HG02571 (cell line): ENCODE results near the gene NGFR.
A peak's percentile ranks its signal among the peaks of the same experiment; 100 is the strongest.

Source experiments
- ATAC-seq: cut with Tn5 transposase; IDR thresholded peaks from one replicate; pipeline ENCODE4 v1.9.1; 2021; ENCODE audit warnings: mild to moderate bottlenecking, moderate library complexity; ENCODE audit not compliant: unreplicated experiment

NGFR gene

GRCh38 chr17:49514071-49514721, 19.1 kb downstream of the NGFR start:
- no peak for ATAC-seq

GRCh38 chr17:49515196-49515770, 20.2 kb downstream of the NGFR start:
- peak; percentile 82 for ATAC-seq

GRCh38 chr17:49516180-49516579, 21.1 kb downstream of the NGFR start:
- no peak for ATAC-seq

GRCh38 chr17:49518346-49519078, 23.4 kb downstream of the NGFR start:
- ATAC-seq, result no peak

GRCh38 chr17:49519781-49520180, 24.7 kb downstream of the NGFR start:
- no peak for ATAC-seq

- no peak for ATAC-seq
Measured at GRCh38 chr17:49520386-49521087, 25.4 kb downstream of the NGFR start.

GRCh38 chr17:49521088-49521450, 26.0 kb downstream of the NGFR start:
- ATAC-seq, result no peak

GRCh38 chr17:49521471-49522356, 26.6 kb downstream of the NGFR start:
- no peak for ATAC-seq

- no peak for ATAC-seq
Measured at GRCh38 chr17:49522357-49522890, 27.3 kb downstream of the NGFR start.

GRCh38 chr17:49523196-49523595, 28.1 kb downstream of the NGFR start:
- no peak for ATAC-seq

GRCh38 chr17:49523706-49524472, 28.8 kb downstream of the NGFR start:
- ATAC-seq, result no peak

GRCh38 chr17:49524473-49525359, 29.6 kb downstream of the NGFR start:
- ATAC-seq, result no peak

- ATAC-seq, result no peak
Measured at GRCh38 chr17:49525831-49526741, 31.0 kb downstream of the NGFR start.

GRCh38 chr17:49527927-49528651, 33.0 kb downstream of the NGFR start:
- no peak for ATAC-seq

GRCh38 chr17:49528966-49529365, 33.9 kb downstream of the NGFR start:
- ATAC-seq, result no peak

- no peak for ATAC-seq
Measured at GRCh38 chr17:49530118-49530517, 35.0 kb downstream of the NGFR start.

- ATAC-seq, result no peak
Measured at GRCh38 chr17:49543860-49544259, 48.8 kb downstream of the NGFR start.
